GM19455 (cell line): ENCODE results near the gene TLR7.
A peak's percentile ranks its signal among the peaks of the same experiment; 100 is the strongest.

Source experiments
- ATAC-seq: cut with Tn5 transposase; IDR thresholded peaks from one replicate; pipeline ENCODE4 v1.9.1; 2021; ENCODE audit not compliant: unreplicated experiment

The TLR7 gene

GRCh38 chrX:12866451-12867377 is at the start of gene TLR7:
TLR7 (plus strand) TSS chrX:12867072; CDS start chrX:12867579, 507 bp downstream.
- ATAC-seq: no peak

- ATAC-seq: no peak
These were observed 49.3 kb upstream of the TLR7 start for GRCh38 chrX:12817528-12817927.

GRCh38 chrX:12819222-12819621 is 47.6 kb upstream of the TLR7 start:
- no peak for ATAC-seq

- no peak for ATAC-seq
These were observed 46.1 kb upstream of the TLR7 start for GRCh38 chrX:12820737-12821136.

GRCh38 chrX:12824944-12825343 is 41.9 kb upstream of the TLR7 start:
- no peak for ATAC-seq

- no peak for ATAC-seq
These were observed 41.1 kb upstream of the TLR7 start for GRCh38 chrX:12825801-12826200.

GRCh38 chrX:12843061-12843667 is 23.7 kb upstream of the TLR7 start:
- ATAC-seq: peak; percentile 6

GRCh38 chrX:12843668-12844279 is 23.1 kb upstream of the TLR7 start:
- ATAC-seq: peak; percentile 96

GRCh38 chrX:12844319-12844718 is 22.6 kb upstream of the TLR7 start:
- peak; percentile 41 for ATAC-seq

GRCh38 chrX:12865359-12865758 is 1.5 kb upstream of the TLR7 start:
- no peak for ATAC-seq

GRCh38 chrX:12867685-12868084 is 813 bp downstream of the TLR7 start:
- no peak for ATAC-seq

GRCh38 chrX:12868747-12869146 is 1.9 kb downstream of the TLR7 start:
- peak; percentile 57 for ATAC-seq

GRCh38 chrX:12871257-12871656 is 4.4 kb downstream of the TLR7 start:
- no peak for ATAC-seq

GRCh38 chrX:12872741-12873140 is 5.9 kb downstream of the TLR7 start:
- no peak for ATAC-seq

- no peak for ATAC-seq
These were observed 7.7 kb downstream of the TLR7 start for GRCh38 chrX:12874581-12874980.

GRCh38 chrX:12877386-12877785 is 10.5 kb downstream of the TLR7 start:
- no peak for ATAC-seq

GRCh38 chrX:12878536-12878935 is 11.7 kb downstream of the TLR7 start:
- ATAC-seq: no peak

- ATAC-seq: no peak
These were observed 15.0 kb downstream of the TLR7 start for GRCh38 chrX:12881914-12882313.

- ATAC-seq: no peak
These were observed 18.6 kb downstream of the TLR7 start for GRCh38 chrX:12885508-12885907.

- ATAC-seq: no peak
These were observed 19.7 kb downstream of the TLR7 start for GRCh38 chrX:12886545-12886944.

- ATAC-seq: no peak
These were observed 20.3 kb downstream of the TLR7 start for GRCh38 chrX:12887141-12887540.

- no peak for ATAC-seq
These were observed 20.9 kb downstream of the TLR7 start for GRCh38 chrX:12887767-12888166.
